Neural progenitor cell (in vitro differentiated cells): ENCODE measurements around the gene CFAP70. TPM values are rescaled to one million over a fixed set of nuclear protein-coding genes. Genes with fewer than 3 reads are reported as not detected.

Experiments used
- DNase-seq: peaks from one replicate; pipeline ENCODE4 v3.0.0-alpha.2; 2016; ENCODE audit warnings: low spot score
- H2AFZ ChIP-seq: fragments of 200-600 bp; sonication (generic); replicated peaks from 2 replicates; pipeline ENCODE4 v1.6.1; 2016; ENCODE audit warnings: antibody characterized with exemption
- H3F3A ChIP-seq: fragments of 200-600 bp; sonication (generic); 2 replicates; pipeline ENCODE4 v1.6.1; 2016; ENCODE audit warnings: antibody characterized with exemption, low read depth
- H3K27ac ChIP-seq: fragments of 200-600 bp; sonication (generic); 2 replicates; pipeline ENCODE4 v1.5.1; 2016; ENCODE audit warnings: mild to moderate bottlenecking
- H3K27me3 ChIP-seq: fragments of 200-600 bp; sonication (generic); 2 replicates; pipeline ENCODE4 v1.6.1; 2016; ENCODE audit warnings: mild to moderate bottlenecking, moderate library complexity
- H3K36me3 ChIP-seq: fragments of 200-600 bp; sonication (generic); 2 replicates; pipeline ENCODE4 v1.5.1; 2016
- H3K4me1 ChIP-seq: fragments of 200-600 bp; sonication (generic); 2 replicates; pipeline ENCODE4 v1.6.1; 2016; ENCODE audit warnings: mixed run types
- H3K4me2 ChIP-seq: fragments of 200-600 bp; sonication (generic); 2 replicates; pipeline ENCODE4 v1.6.1; 2016
- H3K4me3 ChIP-seq: fragments of 200-600 bp; sonication (generic); 2 replicates; pipeline ENCODE4 v1.5.1; 2016
- H3K79me2 ChIP-seq: fragments of 200-600 bp; sonication (generic); 2 replicates; pipeline ENCODE4 v1.6.1; 2016; ENCODE audit warnings: low read depth
- H3K9ac ChIP-seq: fragments of 200-600 bp; sonication (generic); 2 replicates; pipeline ENCODE4 v1.6.1; 2016
- H3K9me3 ChIP-seq: fragments of 200-600 bp; sonication (generic); 2 replicates; pipeline ENCODE4 v1.5.1; 2016; ENCODE audit warnings: low read depth
- H4K20me1 ChIP-seq: fragments of 200-600 bp; sonication (generic); 2 replicates; pipeline ENCODE4 v1.6.1; 2016; ENCODE audit warnings: low read depth
- H3K27ac Mint-ChIP-seq: 3 replicates; pipeline ENCODE4 v1.8.0; 2021; ENCODE audit warnings: mixed read lengths
- H3K27me3 Mint-ChIP-seq: 2 replicates; pipeline ENCODE4 v1.8.0; 2022; ENCODE audit warnings: low read depth, mild to moderate bottlenecking, inconsistent platforms, moderate library complexity, mixed read lengths; ENCODE audit not compliant: insufficient read depth
- H3K36me3 Mint-ChIP-seq: 3 replicates; pipeline ENCODE4 v1.8.0; 2021; ENCODE audit warnings: mixed read lengths
- H3K4me1 Mint-ChIP-seq: 3 replicates; pipeline ENCODE4 v1.8.0; 2021; ENCODE audit warnings: mixed read lengths
- H3K4me3 Mint-ChIP-seq: 3 replicates; pipeline ENCODE4 v1.8.0; 2021; ENCODE audit warnings: mild to moderate bottlenecking, moderate library complexity, mixed read lengths
- H3K9me3 Mint-ChIP-seq: 3 replicates; pipeline ENCODE4 v1.8.0; 2020; ENCODE audit warnings: mixed read lengths
- CTCF ChIP-seq: fragments of 200-600 bp; sonication (generic); IDR thresholded peaks from 2 replicates; pipeline ENCODE4 v1.5.1; 2017; ENCODE audit warnings: antibody characterized with exemption, mild to moderate bottlenecking
- EZH2 ChIP-seq: fragments of 200-600 bp; sonication (generic); IDR thresholded peaks from 2 replicates; pipeline ENCODE4 v1.6.1; 2017; ENCODE audit warnings: antibody characterized with exemption, mild to moderate bottlenecking, moderate library complexity
- EZH2phosphoT487 ChIP-seq: fragments of 200-600 bp; sonication (generic); IDR thresholded peaks from 2 replicates; pipeline ENCODE4 v1.6.1; 2017; ENCODE audit warnings: antibody characterized with exemption
- total RNA-seq: library from RNA; depleted of rRNA; stranded (reverse); fragments of >200 nt; gene quantifications from 2 replicates; pipeline ENCODE4 v1.2.3, GENCODE V29; 2015; ENCODE audit warnings: low replicate concordance

CFAP70 gene
- total RNA-seq, 1 donor from 2014 or later = 1.7 TPM

- peaks cover 30% of the 10 kb centered on the region for H3K4me1 Mint-ChIP-seq
- Histone ChIP-seq H3K79me2 (peaks cover 77% of the 10 kb centered on the region), H4K20me1 (peaks cover 23% of the 10 kb centered on the region), H3K4me3 (peak overlapping the region; percentile 96), H2AFZ (no peak overlapping the region), H3K27me3 (no peaks in the 10 kb centered on the region), H3K36me3 (peaks cover 22% of the 10 kb centered on the region), H3K27ac (no peak overlapping the region), H3K9ac (peak overlapping the region; percentile 71), H3K4me1 (peaks cover 13% of the 10 kb centered on the region), H3K4me2 (peak overlapping the region; percentile 99), H3K9me3 (no peaks in the 10 kb centered on the region), H3F3A (peaks cover 52% of the 10 kb centered on the region)
- TF ChIP-seq EZH2phosphoT487 = no peak
- TF ChIP-seq CTCF = no peak
- no peak for TF ChIP-seq EZH2
- no peak for DNase-seq
- peak overlapping the region; percentile 99 for H3K4me3 Mint-ChIP-seq
- no peaks in the 10 kb centered on the region for H3K9me3 Mint-ChIP-seq
- peaks cover 27% of the 10 kb centered on the region for H3K36me3 Mint-ChIP-seq
- H3K27me3 Mint-ChIP-seq = peaks cover 2% of the 10 kb centered on the region
- no peak overlapping the region for H3K27ac Mint-ChIP-seq
These were observed 113.7 kb downstream of the CFAP70 start for GRCh38 chr10:73244866-73245477.

DNA sequence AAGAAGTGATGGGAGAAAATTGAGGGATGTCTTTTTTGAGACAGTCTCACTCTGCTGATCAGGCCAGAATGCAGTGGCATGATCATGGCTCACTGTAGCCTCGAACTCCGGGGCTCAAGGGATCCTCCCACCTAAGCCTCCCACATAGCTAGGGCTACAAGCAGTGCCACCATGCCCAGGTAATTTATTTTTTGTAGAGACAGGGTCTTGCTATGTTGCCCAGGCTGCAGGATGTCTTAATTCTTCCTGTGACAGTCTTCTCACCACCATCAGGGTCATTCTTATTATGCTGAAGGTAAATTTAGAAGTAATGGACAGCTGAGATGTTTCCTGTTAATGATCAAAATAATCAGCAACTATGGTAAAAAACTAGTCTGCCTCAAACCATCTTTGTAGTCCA, 118.8 kb downstream of the CFAP70 start:
- H3K4me3 Mint-ChIP-seq = no peak overlapping the region
- TF ChIP-seq CTCF = no peak
- no peak for TF ChIP-seq EZH2
- no peak for TF ChIP-seq EZH2phosphoT487
- Histone ChIP-seq H2AFZ (no peak overlapping the region), H4K20me1 (peaks cover 19% of the 10 kb centered on the region), H3K4me1 (peaks cover 5% of the 10 kb centered on the region), H3K9me3 (no peaks in the 10 kb centered on the region), H3F3A (peaks cover 21% of the 10 kb centered on the region), H3K79me2 (peaks cover 35% of the 10 kb centered on the region), H3K27ac (no peak overlapping the region), H3K27me3 (no peaks in the 10 kb centered on the region), H3K4me3 (no peak overlapping the region), H3K4me2 (no peak overlapping the region), H3K9ac (no peak overlapping the region), H3K36me3 (peaks cover 34% of the 10 kb centered on the region)
- no peaks in the 10 kb centered on the region for H3K9me3 Mint-ChIP-seq
- no peak overlapping the region for H3K27ac Mint-ChIP-seq
- peaks cover 6% of the 10 kb centered on the region for H3K4me1 Mint-ChIP-seq
- no peaks in the 10 kb centered on the region for H3K27me3 Mint-ChIP-seq
- peaks cover 27% of the 10 kb centered on the region for H3K36me3 Mint-ChIP-seq
- no peak for DNase-seq

DNA sequence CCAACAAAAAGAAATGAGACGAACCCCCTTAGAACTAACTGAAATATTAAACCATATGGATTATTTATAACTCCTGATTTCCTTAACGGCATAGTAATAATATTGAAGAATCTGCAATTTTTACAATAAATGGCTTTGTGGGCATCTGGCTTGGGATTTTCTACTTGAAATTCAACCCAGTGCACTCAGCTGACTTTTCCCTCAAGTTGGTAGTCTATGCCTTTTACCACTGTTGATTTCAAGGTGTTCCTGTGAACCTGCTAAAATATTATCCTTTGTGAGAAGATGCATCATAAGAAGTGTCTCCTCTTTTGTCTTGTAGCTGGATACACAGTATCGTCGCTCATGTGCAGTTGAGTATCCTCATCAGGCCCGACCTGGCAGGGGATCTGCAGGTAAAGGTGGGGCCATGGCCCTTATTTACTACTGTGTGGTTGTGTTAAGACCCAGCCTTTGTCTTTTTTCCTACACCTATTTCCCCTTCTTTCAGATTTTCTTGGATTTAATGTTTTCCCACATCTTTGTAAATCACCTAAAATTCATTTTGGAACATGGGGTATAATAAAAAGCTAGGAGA, 119.6 kb downstream of the CFAP70 start:
- Histone ChIP-seq H3K27ac (no peak overlapping the region), H3K4me1 (no peaks in the 10 kb centered on the region), H3K27me3 (no peaks in the 10 kb centered on the region), H3K9ac (no peak overlapping the region), H3K4me2 (no peak overlapping the region), H3K36me3 (peaks cover 34% of the 10 kb centered on the region), H4K20me1 (peaks cover 13% of the 10 kb centered on the region), H3F3A (peaks cover 20% of the 10 kb centered on the region), H3K79me2 (peaks cover 26% of the 10 kb centered on the region), H3K9me3 (no peaks in the 10 kb centered on the region), H2AFZ (no peak overlapping the region), H3K4me3 (no peak overlapping the region)
- H3K4me1 Mint-ChIP-seq = no peaks in the 10 kb centered on the region
- H3K36me3 Mint-ChIP-seq = peaks cover 22% of the 10 kb centered on the region
- TF ChIP-seq EZH2 = no peak
- no peak for TF ChIP-seq CTCF
- TF ChIP-seq EZH2phosphoT487 = no peak
- H3K27ac Mint-ChIP-seq = no peak overlapping the region
- H3K27me3 Mint-ChIP-seq = no peaks in the 10 kb centered on the region
- H3K4me3 Mint-ChIP-seq = no peak overlapping the region
- DNase-seq = no peak
- H3K9me3 Mint-ChIP-seq = no peaks in the 10 kb centered on the region
